Breast epithelium (tissue), 4 donors: ENCODE measurements around the gene CLDN9. TPM values are rescaled to one million over a fixed set of nuclear protein-coding genes. Genes with fewer than 3 reads are reported as not detected.
A peak's percentile ranks its signal among the peaks of the same experiment; 100 is the strongest.

Experiments used
- DNase-seq, 2 donors: peaks; one replicate each; pipeline ENCODE4 v3.0.0-alpha.2; 2019; ENCODE audit warnings: low spot score in 2 of 2
- H3K27ac ChIP-seq, 2 donors: fragments of 200-600 bp; sonication (generic) in 1 of 2; one replicate each; pipeline ENCODE4 v1.5.1; 2016 to 2019; ENCODE audit warnings: mild to moderate bottlenecking in 1 of 2
- H3K27me3 ChIP-seq, 2 donors: fragments of 200-600 bp; sonication (generic) in 1 of 2; one replicate each; pipeline versions ENCODE4 v1.5.1 to v1.6.0; 2017 to 2019; ENCODE audit warnings: control low read depth in 1 of 2, mild to moderate bottlenecking in 1 of 2
- H3K36me3 ChIP-seq: fragments of 200-600 bp; one replicate; pipeline ENCODE4 v1.5.1; 2019
- H3K4me1 ChIP-seq, 2 donors: fragments of 200-600 bp; sonication (generic); one replicate each; pipeline ENCODE4 v1.5.1; 2016 to 2019; ENCODE audit warnings: control low read depth in 1 of 2
- H3K4me3 ChIP-seq, 3 donors: fragments of 200-600 bp; sonication (generic); 1 replicate in 2 of 3; 2 replicates in 1 of 3; pipeline ENCODE4 v1.5.1; 2016 to 2019; ENCODE audit warnings: mild to moderate bottlenecking in 3 of 3, moderate library complexity in 2 of 3
- H3K9me3 ChIP-seq, 2 donors: fragments of 200-600 bp; sonication (generic) in 1 of 2; one replicate each; pipeline ENCODE4 v1.5.1; 2016 to 2019; ENCODE audit warnings: control low read depth in 1 of 2
- POLR2A ChIP-seq: fragments of 450-650 bp; IDR thresholded peaks from one replicate; pipeline ENCODE4 v1.6.1; 2016; ENCODE audit warnings: antibody characterized with exemption, mild to moderate bottlenecking, moderate library complexity
- POLR2AphosphoS5 ChIP-seq, 3 donors: sonication (generic); formaldehyde crosslinking; IDR thresholded peaks; one replicate each; pipeline ENCODE4 v1.6.1; 2017; ENCODE audit warnings: antibody characterized with exemption in 3 of 3
- intact Hi-C: fragments of 100-400 bp; cut with DNase I; formaldehyde crosslinking; loops from one replicate; pipeline ENCODE4 v1.15.1; 2023; ENCODE audit warnings: low total_unique reads
- total RNA-seq, 3 donors: library from RNA; depleted of rRNA; stranded (reverse); fragments of >200 nt; gene quantifications; one replicate each; pipeline ENCODE4 v1.1.0, GENCODE V29; 2016
- TF ChIP-seq, protein P1 (sequence below), 3 donors: fragments of 450-650 bp; IDR thresholded peaks; one replicate each; pipeline ENCODE4 v1.5.1; 2016 to 2017; ENCODE audit warnings: antibody characterized with exemption in 3 of 3, mild to moderate bottlenecking in 3 of 3, moderate library complexity in 3 of 3

Gene CLDN9
- total RNA-seq, 3 donors from 2014 or later, result 0.15 TPM; not detected in 2

DNA sequence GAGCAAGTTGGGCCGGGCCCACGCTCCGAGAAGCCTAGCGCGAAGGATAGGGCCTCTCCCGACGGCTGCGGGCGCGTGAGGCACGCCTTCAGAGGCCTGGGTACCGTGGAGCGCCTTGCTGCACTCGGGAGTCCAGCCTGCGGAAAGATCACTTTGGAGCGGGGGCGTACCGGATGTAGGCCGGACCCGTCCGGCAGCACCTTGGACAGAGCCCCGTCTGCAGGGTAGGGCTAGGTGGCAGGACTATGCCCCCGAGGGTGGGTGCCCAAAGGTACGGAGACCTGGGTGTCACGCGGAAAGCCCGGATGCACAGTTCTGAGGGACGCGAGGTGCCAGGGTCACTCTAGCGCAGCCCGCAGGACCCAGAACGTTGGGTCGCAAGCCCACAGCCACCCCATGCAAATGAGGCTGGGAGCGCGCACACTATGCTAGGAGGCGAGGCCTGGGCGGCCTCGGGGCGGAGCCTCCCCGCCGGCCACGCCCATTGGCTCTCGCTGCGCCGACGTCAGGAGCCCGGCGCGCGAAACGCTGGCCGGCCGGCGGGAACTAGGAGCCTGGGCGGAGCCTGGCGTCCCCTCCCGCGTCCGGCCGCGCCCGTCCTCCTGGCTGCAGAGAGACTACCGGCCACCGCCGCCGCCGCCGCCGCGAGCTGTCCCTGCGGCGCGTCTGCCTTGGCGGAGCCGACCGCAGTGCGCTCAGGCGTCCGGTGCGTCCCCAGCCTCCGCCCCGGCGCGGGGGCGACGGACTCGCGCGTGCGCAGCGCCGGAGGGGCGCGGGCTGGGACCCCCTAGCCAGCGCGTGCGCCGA, 43.8 kb upstream of the CLDN9 start, which contains the start of gene PAQR4:
TSS of gene PAQR4 (plus strand) at position 611 of the 807 bp plus-strand sequence. CDS start 327 bp downstream, outside the sequence.
- Histone ChIP-seq H3K27me3 (peaks cover 24 to 42% of the 10 kb centered on the region in 2 donors), H3K4me1 (peaks cover 15 to 20% of the 10 kb centered on the region in 2 donors), H3K36me3 (no peaks in the 10 kb centered on the region), H3K9me3 (no peaks in the 10 kb centered on the region), H3K27ac (peak within 1 kb of the TSS in 1 of 2 donors; percentile 7), H3K4me3 (peak within 1 kb of the TSS; percentile 64 to 86 (median 73))
- DNase-seq, result peak; percentile 74 to 76
- TF ChIP-seq POLR2AphosphoS5 (IDR thresholded peaks at IDR 0.05), result peak in 1 of 3 donors; percentile 28
- TF ChIP-seq, protein P1, sequence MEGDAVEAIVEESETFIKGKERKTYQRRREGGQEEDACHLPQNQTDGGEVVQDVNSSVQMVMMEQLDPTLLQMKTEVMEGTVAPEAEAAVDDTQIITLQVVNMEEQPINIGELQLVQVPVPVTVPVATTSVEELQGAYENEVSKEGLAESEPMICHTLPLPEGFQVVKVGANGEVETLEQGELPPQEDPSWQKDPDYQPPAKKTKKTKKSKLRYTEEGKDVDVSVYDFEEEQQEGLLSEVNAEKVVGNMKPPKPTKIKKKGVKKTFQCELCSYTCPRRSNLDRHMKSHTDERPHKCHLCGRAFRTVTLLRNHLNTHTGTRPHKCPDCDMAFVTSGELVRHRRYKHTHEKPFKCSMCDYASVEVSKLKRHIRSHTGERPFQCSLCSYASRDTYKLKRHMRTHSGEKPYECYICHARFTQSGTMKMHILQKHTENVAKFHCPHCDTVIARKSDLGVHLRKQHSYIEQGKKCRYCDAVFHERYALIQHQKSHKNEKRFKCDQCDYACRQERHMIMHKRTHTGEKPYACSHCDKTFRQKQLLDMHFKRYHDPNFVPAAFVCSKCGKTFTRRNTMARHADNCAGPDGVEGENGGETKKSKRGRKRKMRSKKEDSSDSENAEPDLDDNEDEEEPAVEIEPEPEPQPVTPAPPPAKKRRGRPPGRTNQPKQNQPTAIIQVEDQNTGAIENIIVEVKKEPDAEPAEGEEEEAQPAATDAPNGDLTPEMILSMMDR (IDR thresholded peaks at IDR 0.05), result no peak
- no peak for TF ChIP-seq POLR2A
- intact Hi-C loops, result no loop called here

DNA sequence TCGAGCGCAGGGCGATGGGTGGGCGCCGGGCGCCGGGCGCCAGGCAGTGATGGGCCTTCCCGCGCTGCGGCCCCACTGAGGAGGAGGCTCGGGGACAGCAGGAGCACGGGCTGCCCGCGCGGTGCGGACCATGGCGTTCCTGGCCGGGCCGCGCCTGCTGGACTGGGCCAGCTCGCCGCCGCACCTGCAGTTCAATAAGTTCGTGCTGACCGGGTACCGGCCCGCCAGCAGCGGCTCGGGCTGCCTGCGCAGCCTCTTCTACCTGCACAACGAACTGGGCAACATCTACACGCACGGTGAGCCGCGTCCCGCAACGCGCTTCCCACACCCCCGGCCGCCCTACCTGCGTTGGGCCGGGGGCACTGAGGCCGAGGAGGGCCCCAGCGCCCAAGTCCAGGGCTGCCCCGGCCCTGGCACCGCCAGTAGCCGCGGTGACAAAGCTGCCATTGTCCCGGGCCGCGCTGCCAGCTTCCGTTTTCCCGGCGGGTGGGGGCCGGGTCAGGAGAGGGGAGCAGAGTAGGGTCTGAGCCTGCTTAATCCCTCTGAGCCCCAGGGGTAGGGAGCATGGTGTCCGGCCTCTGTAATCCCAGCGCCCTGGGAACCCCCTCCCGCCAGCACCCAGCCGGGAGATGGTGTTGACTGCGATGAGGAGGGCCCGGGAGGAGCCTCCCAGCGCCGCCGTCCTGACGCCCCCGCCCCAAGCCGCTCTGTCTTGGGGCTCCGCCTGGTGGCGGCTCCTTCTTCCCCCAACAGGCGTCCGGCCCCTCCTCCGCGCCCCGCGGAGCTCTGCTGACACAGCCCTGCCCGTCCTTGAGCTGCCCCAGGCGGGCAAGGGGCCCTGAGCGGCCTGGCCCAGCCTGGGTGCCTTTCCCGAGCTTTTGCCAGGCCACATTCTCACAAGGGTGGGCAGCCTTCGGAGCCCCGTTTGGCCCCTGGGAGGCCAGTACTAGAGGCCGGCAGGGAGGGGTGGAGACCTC, 42.9 kb upstream of the CLDN9 start:
- no peaks in the 10 kb centered on the region for H3K36me3 ChIP-seq
- no peaks in the 10 kb centered on the region for H3K9me3 ChIP-seq
- H3K4me1 ChIP-seq, result peaks cover 6 to 11% of the 10 kb centered on the region in 2 donors
- H3K4me3 ChIP-seq, result peak overlapping the region; percentile 64 to 86 (median 73)
- H3K27me3 ChIP-seq, result peaks cover 15 to 33% of the 10 kb centered on the region in 2 donors
- intact Hi-C loops, result no loop called here
- peak in 1 of 2 donors; percentile 31 for DNase-seq
- peak overlapping the region in 1 of 2 donors; percentile 7 for H3K27ac ChIP-seq
- TF ChIP-seq POLR2A, result no peak
- TF ChIP-seq, protein P1 (IDR thresholded peaks at IDR 0.05), result peak in 1 of 3 donors; percentile 25

GRCh38 chr16:2970563-2970962, 42.2 kb upstream of the CLDN9 start:
- intact Hi-C loops, result no loop called here
- H3K27ac ChIP-seq, result peak overlapping the region in 1 of 2 donors; percentile 7
- peaks cover 14 to 25% of the 10 kb centered on the region in 2 donors for H3K27me3 ChIP-seq
- no peak for TF ChIP-seq POLR2AphosphoS5 (IDR thresholded peaks at IDR 0.05)
- TF ChIP-seq, protein P1 (IDR thresholded peaks at IDR 0.05), result no peak
- no peak for TF ChIP-seq POLR2A
- H3K36me3 ChIP-seq, result no peaks in the 10 kb centered on the region
- H3K4me1 ChIP-seq, result peaks cover 4 to 6% of the 10 kb centered on the region in 2 donors
- H3K9me3 ChIP-seq, result no peaks in the 10 kb centered on the region
- DNase-seq, result no peak
- peak overlapping the region; percentile 64 to 86 (median 73) for H3K4me3 ChIP-seq

DNA sequence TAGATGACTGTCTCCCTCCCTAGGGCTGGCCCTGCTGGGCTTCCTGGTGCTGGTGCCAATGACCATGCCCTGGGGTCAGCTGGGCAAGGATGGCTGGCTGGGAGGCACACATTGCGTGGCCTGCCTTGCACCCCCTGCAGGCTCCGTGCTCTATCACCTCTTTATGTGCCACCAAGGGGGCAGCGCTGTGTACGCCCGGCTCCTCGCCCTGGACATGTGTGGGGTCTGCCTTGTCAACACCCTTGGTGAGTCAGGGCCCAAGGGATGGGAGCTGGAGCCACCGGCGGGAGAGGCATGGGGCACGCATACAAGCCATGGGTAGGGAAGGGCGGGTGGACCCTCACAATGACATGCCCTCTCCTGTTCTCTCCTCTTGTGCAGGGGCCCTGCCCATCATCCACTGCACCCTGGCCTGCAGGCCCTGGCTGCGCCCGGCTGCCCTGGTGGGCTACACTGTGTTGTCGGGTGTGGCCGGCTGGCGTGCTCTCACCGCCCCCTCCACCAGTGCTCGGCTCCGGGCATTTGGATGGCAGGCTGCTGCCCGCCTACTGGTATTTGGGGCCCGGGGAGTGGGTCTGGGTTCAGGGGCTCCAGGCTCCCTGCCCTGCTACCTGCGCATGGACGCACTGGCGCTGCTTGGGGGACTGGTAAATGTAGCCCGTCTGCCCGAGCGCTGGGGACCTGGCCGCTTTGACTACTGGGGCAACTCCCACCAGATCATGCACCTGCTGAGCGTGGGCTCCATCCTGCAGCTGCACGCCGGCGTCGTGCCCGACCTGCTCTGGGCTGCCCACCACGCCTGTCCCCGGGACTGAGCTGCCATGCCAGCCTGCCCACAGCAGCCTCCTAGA, 41.4 kb upstream of the CLDN9 start:
- intact Hi-C loops, result no loop called here
- no peak for DNase-seq
- H3K27me3 ChIP-seq, result peaks cover 14 to 18% of the 10 kb centered on the region in 2 donors
- H3K36me3 ChIP-seq, result no peaks in the 10 kb centered on the region
- H3K9me3 ChIP-seq, result no peaks in the 10 kb centered on the region
- no peak overlapping the region for H3K4me3 ChIP-seq
- H3K27ac ChIP-seq, result no peak overlapping the region
- no peak for TF ChIP-seq POLR2AphosphoS5 (IDR thresholded peaks at IDR 0.05)
- no peak for TF ChIP-seq POLR2A
- TF ChIP-seq, protein P1 (IDR thresholded peaks at IDR 0.05), result no peak
- peaks cover 4 to 6% of the 10 kb centered on the region in 2 donors for H3K4me1 ChIP-seq
